ENCODE measurements around the gene WWOX. TPM values are rescaled to one million over a fixed set of nuclear protein-coding genes. Genes with fewer than 3 reads are reported as not detected.

WWOX gene
- total and polyA plus RNA-seq, 2 donors (not counting 1 experiment from before 2014, with no cell fraction given), result 10.5 to 42.3 TPM

DNA sequence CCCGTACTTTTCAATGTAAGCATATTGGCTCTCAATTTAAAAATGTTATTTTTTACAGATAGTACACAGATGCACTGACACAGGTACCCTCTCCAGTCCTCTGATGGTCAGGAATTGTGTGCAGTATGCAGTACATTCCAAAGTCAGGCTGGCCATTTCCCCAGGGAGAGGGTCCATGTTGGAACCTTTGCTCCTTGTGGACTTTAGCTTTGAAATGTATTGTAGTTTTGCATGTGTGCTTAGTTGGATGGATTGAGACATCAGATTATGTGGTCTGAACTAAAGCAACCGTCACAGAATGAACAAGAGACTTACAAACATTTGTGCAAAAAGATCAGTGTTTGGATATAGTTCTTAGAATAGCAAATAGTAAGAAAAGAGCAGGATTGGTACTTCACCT lies 381.1 kb downstream of the WWOX start:
- H3K27me3 Mint-ChIP-seq, result no peaks in the 10 kb centered on the region
- H3K4me1 Mint-ChIP-seq, result no peaks in the 10 kb centered on the region
- no peak overlapping the region for H3K4me2 ChIP-seq (replicated peaks; ENCODE audit: low read depth, low read length, poor library complexity, severe bottlenecking)
- no peaks in the 10 kb centered on the region for H3K4me1 ChIP-seq (ENCODE audit: control insufficient read depth in 2 of 2, insufficient read depth in 2 of 2, low read length in 2 of 2)
- H3K79me2 ChIP-seq (ENCODE audit: control insufficient read depth, insufficient read depth, low read length), result no peaks in the 10 kb centered on the region
- H2AFZ ChIP-seq (ENCODE audit: insufficient read depth, low read depth, low read length, poor library complexity, severe bottlenecking), result no peak overlapping the region
- ATAC-seq (ENCODE audit: low read depth) (no peak), DNase-seq (no peak)
- no peaks in the 10 kb centered on the region for H4K20me1 ChIP-seq (ENCODE audit: control insufficient read depth, insufficient read depth, low read length, poor library complexity, severe bottlenecking)
- ChIA-PET POLR2A (no interaction called here), CTCF (no interaction called here)
- H3K9me3 ChIP-seq (ENCODE audit: control extremely low read depth in 1 of 3, control insufficient read depth in 2 of 3, insufficient read depth in 1 of 3, low read length in 2 of 3), result no peaks in the 10 kb centered on the region
- H3K27me3 ChIP-seq (replicated peaks in 1 of 4; ENCODE audit: control extremely low read depth in 1 of 4, control insufficient read depth in 3 of 4, insufficient read depth in 4 of 4, low read length in 3 of 4), result no peaks in the 10 kb centered on the region
- no peak overlapping the region for H3K27ac Mint-ChIP-seq
- H3K9ac ChIP-seq (ENCODE audit: low read length), result no peak overlapping the region
- no peak overlapping the region for H3K4me3 Mint-ChIP-seq
- no CpG with 5 or more reads among the region's 2 CpGs for whole genome bisulfite sequencing (ENCODE audit: insufficient coverage)
- intact Hi-C loops (cut with micrococcal nuclease), result no loop called here
- H3K36me3 ChIP-seq (replicated peaks in 1 of 2; ENCODE audit: control extremely low read depth in 1 of 2, control insufficient read depth in 1 of 2, extremely low read depth in 1 of 2, insufficient read depth in 2 of 2, low read length in 1 of 2), result no peaks in the 10 kb centered on the region
- no peaks in the 10 kb centered on the region for H3K9me3 Mint-ChIP-seq (ENCODE audit: insufficient read depth)
- H3K4me3 ChIP-seq (ENCODE audit: control extremely low read depth in 1 of 5, extremely low read depth in 1 of 5, insufficient read depth in 1 of 5, low read depth in 2 of 5, low read length in 4 of 5), result no peak overlapping the region
- TF ChIP-seq, protein P1, sequence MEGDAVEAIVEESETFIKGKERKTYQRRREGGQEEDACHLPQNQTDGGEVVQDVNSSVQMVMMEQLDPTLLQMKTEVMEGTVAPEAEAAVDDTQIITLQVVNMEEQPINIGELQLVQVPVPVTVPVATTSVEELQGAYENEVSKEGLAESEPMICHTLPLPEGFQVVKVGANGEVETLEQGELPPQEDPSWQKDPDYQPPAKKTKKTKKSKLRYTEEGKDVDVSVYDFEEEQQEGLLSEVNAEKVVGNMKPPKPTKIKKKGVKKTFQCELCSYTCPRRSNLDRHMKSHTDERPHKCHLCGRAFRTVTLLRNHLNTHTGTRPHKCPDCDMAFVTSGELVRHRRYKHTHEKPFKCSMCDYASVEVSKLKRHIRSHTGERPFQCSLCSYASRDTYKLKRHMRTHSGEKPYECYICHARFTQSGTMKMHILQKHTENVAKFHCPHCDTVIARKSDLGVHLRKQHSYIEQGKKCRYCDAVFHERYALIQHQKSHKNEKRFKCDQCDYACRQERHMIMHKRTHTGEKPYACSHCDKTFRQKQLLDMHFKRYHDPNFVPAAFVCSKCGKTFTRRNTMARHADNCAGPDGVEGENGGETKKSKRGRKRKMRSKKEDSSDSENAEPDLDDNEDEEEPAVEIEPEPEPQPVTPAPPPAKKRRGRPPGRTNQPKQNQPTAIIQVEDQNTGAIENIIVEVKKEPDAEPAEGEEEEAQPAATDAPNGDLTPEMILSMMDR (IDR thresholded peaks at IDR 0.05), result no peak
- H3K27ac ChIP-seq (ENCODE audit: low read length in 2 of 2), result no peak overlapping the region

DNA sequence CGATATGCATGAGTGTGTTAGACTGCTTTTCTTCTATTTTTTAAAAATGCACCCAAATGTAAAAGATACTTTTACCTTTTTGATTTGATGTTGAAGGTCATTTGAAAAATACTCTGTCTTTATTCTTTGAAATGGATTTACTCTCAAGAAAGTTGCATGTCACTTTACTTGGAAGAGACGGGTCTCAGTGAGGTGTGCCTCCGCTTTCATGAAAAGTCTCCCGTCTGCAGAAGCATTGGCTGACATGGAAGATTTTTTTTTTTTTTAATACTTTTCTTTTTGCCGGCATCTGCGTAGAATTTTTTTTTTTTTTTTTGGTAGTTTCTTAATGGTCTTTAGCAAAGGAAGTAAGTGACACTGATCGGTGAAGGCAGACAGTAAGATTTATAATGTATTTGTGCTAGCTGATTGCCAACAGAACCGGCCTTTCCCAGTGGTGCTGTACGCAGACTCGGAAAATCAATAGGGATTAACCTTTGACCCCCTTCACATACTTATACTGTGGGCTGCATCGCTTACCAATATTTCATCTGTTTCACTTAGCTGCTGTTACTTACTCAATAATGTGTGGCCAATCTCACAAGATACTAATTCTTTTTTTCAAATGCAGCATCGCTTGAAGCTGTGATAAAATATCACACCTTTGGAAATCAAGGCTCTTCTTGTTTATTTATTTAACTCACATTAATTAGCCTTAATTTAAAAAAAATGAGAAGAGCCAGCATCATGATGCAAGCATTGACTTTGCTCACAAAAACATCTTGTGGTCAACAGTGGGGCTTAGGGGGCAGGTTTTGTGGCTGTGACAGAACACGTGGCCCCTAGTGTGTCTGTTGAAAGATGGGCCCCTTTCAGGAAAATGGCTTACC lies 383.9 kb downstream of the WWOX start:
- intact Hi-C loops (cut with micrococcal nuclease), result no loop called here
- no peaks in the 10 kb centered on the region for H3K4me1 Mint-ChIP-seq
- Histone ChIP-seq H3K9ac (ENCODE audit: low read length) (no peak overlapping the region), H3K27ac (ENCODE audit: low read length in 2 of 2) (no peak overlapping the region), H3K4me2 (replicated peaks; ENCODE audit: low read depth, low read length, poor library complexity, severe bottlenecking) (no peak overlapping the region), H4K20me1 (ENCODE audit: control insufficient read depth, insufficient read depth, low read length, poor library complexity, severe bottlenecking) (no peaks in the 10 kb centered on the region), H3K4me1 (ENCODE audit: control insufficient read depth in 2 of 2, insufficient read depth in 2 of 2, low read length in 2 of 2) (no peaks in the 10 kb centered on the region), H3K36me3 (replicated peaks in 1 of 2; ENCODE audit: control extremely low read depth in 1 of 2, control insufficient read depth in 1 of 2, extremely low read depth in 1 of 2, insufficient read depth in 2 of 2, low read length in 1 of 2) (no peaks in the 10 kb centered on the region), H3K4me3 (ENCODE audit: control extremely low read depth in 1 of 5, extremely low read depth in 1 of 5, insufficient read depth in 1 of 5, low read depth in 2 of 5, low read length in 4 of 5) (no peak overlapping the region), H3K9me3 (ENCODE audit: control extremely low read depth in 1 of 3, control insufficient read depth in 2 of 3, insufficient read depth in 1 of 3, low read length in 2 of 3) (no peaks in the 10 kb centered on the region), H2AFZ (ENCODE audit: insufficient read depth, low read depth, low read length, poor library complexity, severe bottlenecking) (no peak overlapping the region), H3K79me2 (ENCODE audit: control insufficient read depth, insufficient read depth, low read length) (no peaks in the 10 kb centered on the region), H3K27me3 (replicated peaks in 1 of 4; ENCODE audit: control extremely low read depth in 1 of 4, control insufficient read depth in 3 of 4, insufficient read depth in 4 of 4, low read length in 3 of 4) (no peaks in the 10 kb centered on the region)
- 100% methylated on average over 4 of the region's 13 CpGs for WGBS (ENCODE audit: insufficient coverage)
- H3K27me3 Mint-ChIP-seq, result no peaks in the 10 kb centered on the region
- no peak for ATAC-seq (ENCODE audit: low read depth)
- POLR2A ChIA-PET, result no interaction called here
- H3K4me3 Mint-ChIP-seq, result no peak overlapping the region
- CTCF ChIA-PET, result no interaction called here
- no peak for DNase-seq
- no peak overlapping the region for H3K27ac Mint-ChIP-seq
- H3K9me3 Mint-ChIP-seq (ENCODE audit: insufficient read depth), result no peaks in the 10 kb centered on the region
- TF ChIP-seq, protein P1 (IDR thresholded peaks at IDR 0.05), result no peak
- no peak for TF ChIP-seq EZH2 (IDR thresholded peaks at IDR 0.05; ENCODE audit: borderline replicate concordance, insufficient read depth, low read depth, low read length, poor library complexity, severe bottlenecking)
